ENCODE data around the gene NPEPL1.

NPEPL1 gene

GRCh38 chr20:58658760-58659159 is 33.8 kb upstream of the NPEPL1 start:
- DNase-seq = no peak

- no peak for DNase-seq
Measured at GRCh38 chr20:58659841-58660240, 32.8 kb upstream of the NPEPL1 start.

- no peak for DNase-seq
Measured at GRCh38 chr20:58660855-58661597, 31.6 kb upstream of the NPEPL1 start.

GRCh38 chr20:58661598-58662473 is 30.8 kb upstream of the NPEPL1 start:
- DNase-seq = no peak

GRCh38 chr20:58664331-58664730 is 28.3 kb upstream of the NPEPL1 start:
- no peak for DNase-seq

GRCh38 chr20:58664883-58665282 is 27.7 kb upstream of the NPEPL1 start:
- DNase-seq = no peak

- no peak for DNase-seq
Measured at GRCh38 chr20:58665606-58666005, 27.0 kb upstream of the NPEPL1 start.

GRCh38 chr20:58666702-58667101 is 25.9 kb upstream of the NPEPL1 start:
- no peak for DNase-seq

- DNase-seq = no peak
Measured at GRCh38 chr20:58667975-58668374, 24.6 kb upstream of the NPEPL1 start.

- no peak for DNase-seq
Measured at GRCh38 chr20:58668901-58669286, 23.7 kb upstream of the NPEPL1 start.

- no peak for DNase-seq
Measured at GRCh38 chr20:58669287-58670006, 23.2 kb upstream of the NPEPL1 start.

GRCh38 chr20:58670102-58670501 is 22.5 kb upstream of the NPEPL1 start:
- DNase-seq = no peak

GRCh38 chr20:58670659-58671058 is 21.9 kb upstream of the NPEPL1 start:
- DNase-seq = no peak

- no peak for DNase-seq
Measured at GRCh38 chr20:58673119-58673518, 19.5 kb upstream of the NPEPL1 start.

- DNase-seq = no peak
Measured at GRCh38 chr20:58675146-58675584, 17.4 kb upstream of the NPEPL1 start.

- no peak for DNase-seq
Measured at GRCh38 chr20:58675641-58676040, 17.0 kb upstream of the NPEPL1 start.

GRCh38 chr20:58676161-58676560 is 16.4 kb upstream of the NPEPL1 start:
- DNase-seq = no peak

GRCh38 chr20:58677079-58677604 is 15.5 kb upstream of the NPEPL1 start:
- DNase-seq = no peak

- no peak for DNase-seq
Measured at GRCh38 chr20:58677808-58678207, 14.8 kb upstream of the NPEPL1 start.

- DNase-seq = no peak
Measured at GRCh38 chr20:58678806-58679205, 13.8 kb upstream of the NPEPL1 start.

GRCh38 chr20:58682656-58683531 is 9.7 kb upstream of the NPEPL1 start:
- DNase-seq = no peak

- no peak for DNase-seq
Measured at GRCh38 chr20:58684291-58684690, 8.3 kb upstream of the NPEPL1 start.

Measured in suppressor macrophage treated with lipopolysaccharide for 4 hours (primary cell).